OCI-LY1 (cell line): Measurements from ENCODE around the gene PTPN12.

Source experiments
- EZH2 ChIP-seq: fragments of 200-600 bp; sonication (generic), shearing (Covaris generic); IDR thresholded peaks from 2 replicates; pipeline ENCODE4 v1.8.0; 2017; ENCODE audit warnings: borderline replicate concordance, mixed run types, mild to moderate bottlenecking, antibody characterized with exemption, low read length, moderate library complexity, mixed read lengths
- TF ChIP-seq, protein P1 (sequence below): fragments of 200-600 bp; sonication (generic), shearing (Covaris generic); IDR thresholded peaks from 2 replicates; pipeline ENCODE4 v1.5.1; 2017; ENCODE audit warnings: mild to moderate bottlenecking, antibody characterized with exemption, low read length, moderate library complexity, mixed read lengths

DNA sequence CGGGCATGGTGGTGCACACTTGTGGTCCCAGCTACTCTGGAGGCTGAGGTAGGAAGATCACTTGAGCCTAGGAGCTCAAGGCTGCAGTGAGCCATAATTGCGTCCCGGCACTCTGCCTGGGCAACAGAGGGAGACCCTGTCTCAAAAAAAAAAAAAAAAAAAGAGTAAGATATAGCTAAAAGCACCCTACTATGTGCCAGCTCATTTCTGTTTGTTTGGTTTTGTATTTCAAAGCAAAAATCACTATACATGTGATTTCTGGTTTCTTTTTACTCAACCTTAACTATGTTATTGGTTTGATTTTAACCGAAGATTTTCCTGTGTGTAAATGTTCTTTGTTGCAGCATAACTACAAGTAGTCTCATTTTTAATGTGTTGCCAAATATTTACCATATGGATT, 92.7 kb downstream of the PTPN12 start:
- TF ChIP-seq, protein P1, sequence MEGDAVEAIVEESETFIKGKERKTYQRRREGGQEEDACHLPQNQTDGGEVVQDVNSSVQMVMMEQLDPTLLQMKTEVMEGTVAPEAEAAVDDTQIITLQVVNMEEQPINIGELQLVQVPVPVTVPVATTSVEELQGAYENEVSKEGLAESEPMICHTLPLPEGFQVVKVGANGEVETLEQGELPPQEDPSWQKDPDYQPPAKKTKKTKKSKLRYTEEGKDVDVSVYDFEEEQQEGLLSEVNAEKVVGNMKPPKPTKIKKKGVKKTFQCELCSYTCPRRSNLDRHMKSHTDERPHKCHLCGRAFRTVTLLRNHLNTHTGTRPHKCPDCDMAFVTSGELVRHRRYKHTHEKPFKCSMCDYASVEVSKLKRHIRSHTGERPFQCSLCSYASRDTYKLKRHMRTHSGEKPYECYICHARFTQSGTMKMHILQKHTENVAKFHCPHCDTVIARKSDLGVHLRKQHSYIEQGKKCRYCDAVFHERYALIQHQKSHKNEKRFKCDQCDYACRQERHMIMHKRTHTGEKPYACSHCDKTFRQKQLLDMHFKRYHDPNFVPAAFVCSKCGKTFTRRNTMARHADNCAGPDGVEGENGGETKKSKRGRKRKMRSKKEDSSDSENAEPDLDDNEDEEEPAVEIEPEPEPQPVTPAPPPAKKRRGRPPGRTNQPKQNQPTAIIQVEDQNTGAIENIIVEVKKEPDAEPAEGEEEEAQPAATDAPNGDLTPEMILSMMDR, result no peak
- TF ChIP-seq EZH2, result no peak
